NCI-H510A treated with DMSO at 0.1 percent for 48 hours (cell line): ENCODE measurements around the gene HLCS.

Experiments used
- DNase-seq: peaks from one replicate; lab custom pipeline; 2025; lab: John Stamatoyannopoulos, UW

The HLCS gene

DNA sequence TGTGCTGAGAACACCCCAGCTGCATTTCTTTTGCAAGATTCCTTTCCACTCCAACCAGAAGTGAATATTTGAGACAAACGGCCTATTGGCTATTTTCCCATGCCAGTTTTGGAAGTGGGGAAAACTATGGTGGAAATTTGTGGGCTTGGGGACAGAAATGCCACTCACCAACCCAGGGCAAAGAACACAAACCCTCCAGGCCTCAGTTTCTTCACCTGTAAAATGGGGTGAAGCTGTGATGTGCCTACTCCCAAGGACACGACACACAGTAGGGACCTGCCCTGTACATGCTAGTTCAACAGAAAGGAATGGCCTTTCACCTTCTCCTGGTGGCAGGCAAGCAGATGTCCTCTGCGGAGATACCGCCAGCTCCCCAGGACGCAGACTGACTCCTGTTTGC is 221.0 kb downstream of the HLCS start:
- no peak for DNase-seq

DNA sequence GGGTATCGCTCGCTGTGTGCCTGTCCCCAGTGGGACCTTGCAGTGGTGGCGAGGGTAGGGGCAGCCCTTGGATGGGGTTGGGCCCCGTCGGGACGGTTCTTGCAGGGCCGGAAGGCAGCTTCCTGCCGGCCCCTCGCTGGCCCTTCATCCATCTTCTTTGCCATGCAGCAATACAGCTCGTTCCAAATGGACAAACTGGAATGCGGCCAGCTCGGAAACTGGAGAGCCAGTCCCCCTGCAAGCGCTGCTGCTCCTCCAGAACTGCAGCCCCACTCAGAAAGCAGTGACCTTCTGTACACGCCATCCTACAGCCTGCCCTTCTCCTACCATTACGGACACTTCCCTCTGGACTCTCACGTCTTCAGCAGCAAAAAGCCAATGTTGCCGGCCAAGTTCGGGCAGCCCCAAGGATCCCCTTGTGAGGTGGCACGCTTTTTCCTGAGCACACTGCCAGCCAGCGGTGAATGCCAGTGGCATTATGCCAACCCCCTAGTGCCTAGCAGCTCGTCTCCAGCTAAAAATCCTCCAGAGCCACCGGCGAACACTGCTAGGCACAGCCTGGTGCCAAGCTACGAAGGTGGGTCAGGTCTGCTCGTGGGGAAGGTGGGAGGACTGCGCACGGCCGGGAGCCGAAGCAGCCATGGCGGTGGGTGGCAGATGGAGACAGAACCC is 221.8 kb downstream of the HLCS start:
- DNase-seq = no peak

DNA sequence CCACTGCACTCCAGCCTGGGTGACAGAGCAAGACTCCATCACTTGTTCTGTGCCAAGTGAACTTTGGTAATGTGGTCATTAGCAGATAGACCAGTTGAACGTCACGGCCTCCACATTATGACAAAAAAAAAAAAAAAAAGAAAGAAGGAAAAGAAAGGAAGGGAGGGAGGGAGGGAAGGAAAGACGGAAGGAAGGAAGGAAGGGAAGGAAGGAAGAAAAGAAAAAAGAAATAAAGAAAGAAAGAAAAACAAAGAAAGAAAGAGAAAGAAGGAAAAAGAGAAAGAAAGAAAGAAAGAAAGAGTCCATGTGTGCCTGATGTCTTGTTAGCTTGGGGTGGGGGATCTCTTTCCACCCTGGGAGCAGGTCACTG is 222.3 kb downstream of the HLCS start:
- DNase-seq = no peak

DNA sequence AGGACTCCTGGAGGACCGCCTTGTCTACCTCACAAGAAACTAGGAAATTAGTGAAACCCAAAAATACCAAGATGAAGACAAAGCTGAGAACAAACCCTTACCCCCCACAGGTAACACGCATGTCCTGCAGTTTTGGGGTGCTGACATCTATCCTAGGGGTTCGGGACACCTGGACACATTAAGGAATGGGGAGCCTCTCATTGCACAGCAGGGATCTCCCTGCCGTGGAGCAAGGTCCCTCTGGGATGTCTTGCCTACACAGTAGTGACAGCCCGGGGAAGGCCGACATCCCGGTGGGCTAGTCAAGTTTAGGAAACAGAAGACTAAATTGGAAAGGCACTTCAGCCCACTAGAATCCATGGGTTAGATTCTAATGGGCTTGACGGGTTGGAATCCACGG is 223.0 kb downstream of the HLCS start:
- no peak for DNase-seq

DNA sequence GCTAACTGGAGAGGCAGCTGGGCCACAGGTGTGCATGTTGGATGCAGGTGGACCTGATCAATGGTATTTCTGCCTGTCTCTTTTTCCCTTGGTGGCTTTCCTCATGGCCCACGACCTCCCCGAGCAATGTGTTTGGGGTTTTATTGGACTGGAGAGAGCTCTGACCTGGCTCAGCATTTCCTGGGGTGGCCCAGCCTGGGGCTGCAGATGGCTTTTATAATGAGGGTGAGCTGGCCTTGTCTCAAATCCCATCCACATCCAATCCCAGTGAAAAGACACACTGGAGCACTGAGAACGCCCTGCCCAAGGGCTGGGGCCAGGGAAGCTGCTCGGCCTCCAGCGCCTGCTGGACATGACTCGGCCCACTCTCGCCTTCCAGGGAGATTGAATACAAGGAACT is 223.5 kb downstream of the HLCS start:
- no peak for DNase-seq

DNA sequence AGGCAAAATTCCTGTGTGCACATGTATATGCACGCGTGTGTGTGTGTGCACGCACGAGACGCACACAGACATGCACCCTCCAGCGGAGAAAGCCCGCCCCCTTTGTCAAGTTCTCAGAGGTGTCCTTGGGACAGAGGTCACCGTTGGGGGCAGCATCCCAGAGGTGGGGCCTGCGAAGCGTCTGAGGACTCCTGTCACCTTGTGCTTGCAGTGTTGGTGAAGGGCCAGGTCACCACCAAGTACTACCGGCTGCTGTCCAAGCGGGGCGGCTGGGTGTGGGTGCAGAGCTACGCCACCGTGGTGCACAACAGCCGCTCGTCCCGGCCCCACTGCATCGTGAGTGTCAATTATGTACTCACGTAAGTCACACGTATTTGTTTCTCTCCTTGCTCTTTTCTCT is 225.0 kb downstream of the HLCS start:
- no peak for DNase-seq

DNA sequence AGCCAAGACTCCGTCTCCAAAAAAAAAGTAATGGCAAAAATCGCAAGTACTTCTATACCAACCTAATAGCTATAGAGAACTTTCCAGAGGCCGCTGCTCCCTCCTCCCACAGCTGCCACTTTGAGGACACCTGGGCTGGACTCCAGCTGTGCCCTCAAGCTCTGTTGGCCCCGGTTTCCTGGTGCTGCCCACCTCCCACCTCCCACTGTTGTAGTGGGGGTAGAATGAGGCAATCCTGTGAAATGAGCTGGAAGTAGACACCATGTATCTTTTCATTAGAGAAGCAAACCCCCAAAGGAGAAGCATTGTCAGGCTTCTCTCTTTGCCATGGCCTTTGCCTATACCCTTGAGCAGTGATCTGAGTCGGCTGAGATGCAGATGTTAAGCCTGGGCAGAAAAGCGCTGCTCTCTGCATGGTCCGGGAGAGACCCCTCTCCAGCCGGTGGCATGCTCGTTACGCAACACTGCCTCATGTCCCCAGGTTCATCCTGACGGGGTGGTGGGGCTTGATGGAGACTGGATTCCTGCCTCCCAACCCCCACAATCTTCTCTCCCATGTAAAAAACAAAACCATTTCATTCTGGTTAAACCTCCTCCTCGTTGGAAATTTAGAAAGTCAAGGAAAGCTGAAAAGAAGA is 227.9 kb downstream of the HLCS start:
- no peak for DNase-seq

DNA sequence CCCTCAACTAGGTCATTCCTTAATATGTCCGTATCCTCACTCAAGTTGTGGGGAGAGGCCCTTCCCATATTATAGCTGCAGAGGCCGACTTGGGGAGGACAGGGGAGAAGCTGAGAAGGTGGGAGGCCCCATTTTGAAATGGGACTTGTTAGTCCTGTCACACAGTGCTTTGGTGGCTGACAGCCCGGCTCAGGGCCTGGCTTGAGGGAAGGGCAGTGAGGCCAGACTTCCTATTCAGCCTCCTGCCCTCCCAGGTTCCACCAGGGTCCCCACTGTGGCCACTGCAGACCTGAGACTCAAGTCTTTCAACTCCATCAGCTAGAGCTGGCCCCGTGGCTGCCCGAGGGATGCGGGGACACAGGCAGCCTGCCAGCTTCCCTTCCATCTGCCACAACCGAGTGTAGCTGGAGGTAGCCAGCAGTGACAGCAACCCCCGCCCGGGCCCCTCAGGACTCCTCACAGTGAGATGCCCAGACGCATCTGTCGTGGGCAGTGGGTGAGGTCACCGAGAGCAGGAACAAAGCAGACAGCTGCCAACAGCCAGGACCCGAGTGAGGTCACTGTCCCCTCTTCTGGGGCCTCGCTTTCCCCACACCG is 230.6 kb downstream of the HLCS start:
- no peak for DNase-seq

DNA sequence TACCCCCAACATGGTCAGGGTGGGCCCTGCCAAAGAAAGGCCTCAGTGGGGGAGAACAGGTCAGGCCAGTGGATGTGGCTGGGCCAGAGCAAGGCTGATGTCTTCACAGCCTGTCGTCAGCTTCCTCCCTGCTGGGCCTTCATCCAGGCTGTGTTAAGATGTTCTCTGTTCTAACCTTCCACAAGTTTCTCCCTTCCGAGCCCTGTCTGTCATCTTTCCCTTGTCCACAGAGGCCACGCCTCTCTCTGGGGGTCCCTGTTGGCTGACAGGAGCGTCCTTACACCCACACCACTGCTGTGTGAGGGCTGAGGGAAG is 231.3 kb downstream of the HLCS start:
- DNase-seq = no peak

DNA sequence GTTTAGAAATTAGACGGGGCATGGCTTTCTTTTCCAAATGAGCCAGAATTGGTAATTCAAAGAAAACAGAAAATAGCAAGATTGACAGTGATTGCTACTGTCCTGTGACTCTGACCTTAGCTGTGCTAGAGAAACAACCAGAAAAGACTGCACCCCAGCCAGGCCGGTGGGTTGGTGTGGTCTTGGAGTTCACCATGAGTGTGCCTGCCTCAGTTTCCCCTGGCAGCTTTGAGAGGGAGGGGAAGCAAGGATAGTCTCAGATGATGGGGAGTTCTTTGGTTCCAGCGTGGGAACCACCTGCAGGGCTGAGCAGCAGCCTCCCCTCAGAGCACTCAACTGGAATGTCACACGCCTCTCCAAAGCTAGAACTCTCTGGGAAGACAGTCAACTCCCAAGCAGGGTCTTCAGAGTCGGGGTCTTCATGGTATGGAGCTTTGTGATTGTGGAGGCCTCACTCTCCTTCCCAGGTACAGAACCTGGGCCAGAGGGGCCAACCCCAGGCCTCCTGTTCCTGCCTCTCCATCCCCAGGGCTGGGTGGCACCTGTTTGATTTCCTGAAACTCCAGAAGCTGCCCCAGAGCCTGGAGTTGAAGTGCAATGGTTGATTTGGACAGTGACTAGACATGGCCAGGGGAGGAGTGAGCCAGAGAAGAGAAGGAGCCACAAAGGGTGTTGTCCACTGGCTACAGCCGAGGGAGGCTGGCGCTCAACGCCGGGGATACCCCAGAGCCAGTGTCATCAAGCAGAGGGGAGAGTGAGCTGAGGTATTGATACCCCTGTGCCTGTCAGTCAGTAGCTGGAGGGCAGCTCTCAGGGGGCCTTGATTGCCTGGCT is 231.9 kb downstream of the HLCS start:
- no peak for DNase-seq

DNA sequence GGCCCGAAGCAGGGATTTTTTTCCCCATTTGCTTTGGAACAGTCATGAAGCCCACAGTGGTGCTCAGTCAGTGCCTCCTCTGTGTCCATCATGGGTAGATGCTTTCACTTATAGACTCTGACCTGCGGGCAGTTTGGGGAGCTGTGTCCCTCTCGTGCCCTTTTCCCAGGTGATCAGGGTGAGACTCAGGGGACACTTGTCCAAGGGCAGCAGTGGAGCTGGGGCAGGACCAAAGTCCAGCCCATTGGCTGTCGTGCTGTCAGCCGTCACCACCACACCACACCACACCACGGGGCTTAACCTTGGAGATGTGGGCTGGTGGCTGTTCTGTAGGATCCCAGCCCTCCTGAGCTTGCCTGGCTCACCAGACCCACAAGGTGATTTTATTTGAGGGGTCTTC is 232.6 kb downstream of the HLCS start:
- DNase-seq = no peak

DNA sequence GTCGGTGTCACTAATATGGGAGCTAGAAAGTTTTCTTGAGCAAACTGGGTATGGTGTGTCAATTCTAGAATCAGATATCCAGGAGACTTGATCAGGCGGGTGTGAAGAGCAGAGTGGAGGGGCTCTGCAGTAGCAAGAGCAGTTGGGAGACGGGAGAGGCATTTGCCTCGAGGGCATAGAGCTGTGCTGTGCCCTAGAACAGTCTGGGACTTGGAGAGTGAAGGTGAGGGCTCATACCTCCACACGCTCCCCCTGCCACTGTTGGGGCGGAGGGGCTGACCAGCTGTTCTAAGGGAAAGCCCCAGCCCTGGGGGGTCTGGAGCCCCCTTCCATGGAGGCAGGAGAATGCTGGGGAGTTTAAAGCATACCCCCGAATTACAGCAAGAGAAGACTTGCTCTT is 233.7 kb downstream of the HLCS start:
- DNase-seq = no peak

DNA sequence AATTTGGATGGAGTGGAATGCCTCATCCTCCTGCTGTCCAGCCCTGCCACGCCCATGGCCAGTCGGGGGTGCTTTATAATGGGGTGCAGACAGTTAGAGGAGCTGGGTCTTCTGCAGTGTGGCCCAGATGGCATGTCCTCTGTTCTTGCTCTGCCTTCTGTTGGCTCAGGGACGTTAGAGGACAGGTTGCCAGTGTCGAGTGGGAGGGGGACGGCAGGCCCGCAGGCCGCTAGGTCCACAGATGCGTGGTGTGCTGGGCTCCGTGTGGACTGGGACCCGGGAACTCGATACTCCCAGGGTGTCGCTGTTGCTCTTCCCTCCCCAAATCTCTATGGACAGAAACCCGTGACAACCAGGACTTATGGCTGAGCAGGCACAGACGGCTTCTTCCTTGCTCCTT is 234.3 kb downstream of the HLCS start:
- no peak for DNase-seq

DNA sequence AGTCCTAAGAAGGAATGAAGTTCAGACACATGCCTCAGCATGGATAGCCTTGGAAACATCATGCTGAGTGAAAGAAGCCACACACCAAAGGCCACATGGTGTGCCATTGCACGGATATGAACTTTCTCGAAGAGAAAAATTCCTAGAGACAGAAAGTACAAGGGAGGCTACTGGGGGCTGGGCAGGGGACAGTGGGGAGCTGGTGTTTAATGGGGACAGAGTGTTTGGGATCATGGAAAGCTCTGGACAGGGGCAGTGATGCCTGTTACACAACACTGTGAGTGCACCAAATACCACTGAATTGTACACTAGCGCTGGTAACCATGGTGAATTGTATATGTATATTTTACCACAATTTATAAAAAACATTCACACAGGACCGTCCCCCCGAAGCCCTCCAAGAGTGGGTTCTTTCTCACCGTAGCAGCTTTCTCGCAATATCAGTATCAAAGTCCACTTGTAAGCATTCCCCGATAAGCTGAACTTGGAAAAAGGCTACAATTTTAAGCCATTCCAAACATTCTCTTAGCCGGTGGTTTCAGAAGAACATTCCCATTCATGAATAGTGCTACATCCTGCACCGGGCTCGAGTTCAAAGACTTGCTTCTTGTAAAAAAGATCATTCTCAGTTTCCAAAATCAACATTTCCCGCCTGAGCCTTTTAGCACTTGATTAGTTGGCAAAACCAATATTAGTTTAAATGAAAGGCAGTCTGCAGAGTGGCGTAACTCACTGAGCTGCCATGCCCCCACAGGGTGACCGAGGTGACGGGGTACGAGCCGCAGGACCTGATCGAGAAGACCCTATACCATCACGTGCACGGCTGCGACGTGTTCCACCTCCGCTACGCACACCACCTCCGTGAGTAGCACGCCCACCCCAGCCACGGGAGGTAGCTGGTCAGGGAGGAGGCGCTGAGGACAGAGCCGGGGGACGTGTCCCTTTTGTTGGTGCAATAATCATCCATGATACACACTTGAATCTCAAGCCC is 235.9 kb downstream of the HLCS start:
- DNase-seq = no peak

DNA sequence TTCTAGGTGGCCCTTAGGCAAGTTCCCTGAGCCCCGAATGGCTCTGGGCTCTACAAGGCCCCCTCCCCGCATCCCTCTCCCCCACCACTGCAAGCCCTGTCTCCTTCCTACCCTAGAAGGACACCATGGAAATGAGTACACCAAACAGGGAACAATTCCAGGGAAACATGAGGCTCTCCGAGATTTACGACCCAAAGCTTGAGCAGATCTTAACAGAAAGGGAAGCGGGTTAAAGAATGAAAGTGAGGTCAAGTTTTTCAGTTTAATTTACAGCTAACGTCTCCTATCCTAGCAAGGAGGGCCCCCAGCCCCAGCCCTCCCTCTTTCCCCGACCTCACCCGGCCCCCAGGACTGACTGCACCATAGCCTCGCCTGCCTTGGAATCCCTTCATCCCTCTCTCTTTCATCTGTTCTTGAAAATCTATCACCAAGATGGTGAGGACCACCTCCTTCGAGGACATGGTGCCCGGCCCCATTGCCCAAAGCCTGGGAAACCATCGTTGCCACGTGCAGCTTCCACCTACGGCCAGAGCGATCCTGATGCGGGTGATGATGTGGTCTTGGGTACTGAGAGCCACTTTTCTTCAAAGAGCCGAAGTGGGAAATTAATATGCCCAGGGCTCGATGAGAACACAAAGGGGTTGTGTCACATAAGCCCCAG is 237.0 kb downstream of the HLCS start:
- no peak for DNase-seq

DNA sequence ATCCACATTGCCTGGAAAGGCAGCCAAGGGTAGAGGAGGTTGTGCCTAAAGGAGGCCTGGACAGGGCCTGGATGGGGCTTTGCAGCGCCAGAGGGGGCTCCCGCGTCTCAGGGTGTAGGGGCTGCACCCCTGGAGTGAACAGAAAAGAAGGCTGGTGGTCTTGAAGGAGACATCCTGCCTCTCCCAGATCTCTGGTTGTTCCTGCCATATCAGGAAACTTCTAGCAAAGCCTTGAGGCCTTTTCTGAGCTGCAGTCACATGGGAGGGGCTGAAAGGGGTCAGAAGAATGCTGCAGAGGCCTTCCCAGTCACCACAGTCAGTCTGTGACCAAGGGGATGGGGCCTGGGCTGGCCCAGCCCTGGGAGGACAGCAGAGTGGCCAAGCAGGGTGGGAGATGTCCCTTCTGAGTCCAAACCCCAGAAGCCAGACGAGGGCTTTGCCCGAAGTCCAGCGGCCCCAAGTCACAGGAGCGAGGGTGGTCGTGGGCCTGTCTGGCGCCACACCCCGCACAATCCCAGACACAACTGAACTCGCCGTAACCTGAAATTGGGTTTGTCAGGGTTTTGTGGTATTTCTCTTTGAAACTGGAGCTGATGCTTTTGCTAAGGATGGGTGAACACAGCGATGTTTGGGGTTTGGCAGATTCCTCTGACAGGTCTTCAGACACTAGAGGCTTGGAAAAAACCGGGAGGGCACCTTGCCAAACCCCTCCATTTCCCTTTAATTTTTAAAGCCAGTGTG is 237.9 kb downstream of the HLCS start:
- no peak for DNase-seq

DNA sequence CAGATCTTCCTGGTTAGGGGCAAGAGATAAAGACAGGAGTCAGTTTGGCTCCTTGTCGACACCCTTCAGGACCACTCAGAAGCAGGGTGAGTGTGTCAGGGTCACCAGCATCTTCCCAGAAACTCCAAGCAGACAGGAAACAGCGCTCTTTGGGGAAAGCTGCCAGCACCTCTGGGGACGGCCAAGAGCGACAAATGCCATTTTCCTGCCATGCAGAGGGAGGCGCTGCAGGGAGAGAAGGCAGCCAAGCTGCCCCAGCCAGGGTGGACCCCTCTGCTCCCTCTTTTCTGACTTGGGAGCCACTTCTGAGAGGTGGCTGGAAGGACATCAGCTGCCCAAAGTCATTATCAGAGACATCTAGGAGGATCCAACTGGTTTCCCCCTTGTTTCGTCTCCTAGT is 238.6 kb downstream of the HLCS start:
- no peak for DNase-seq

DNA sequence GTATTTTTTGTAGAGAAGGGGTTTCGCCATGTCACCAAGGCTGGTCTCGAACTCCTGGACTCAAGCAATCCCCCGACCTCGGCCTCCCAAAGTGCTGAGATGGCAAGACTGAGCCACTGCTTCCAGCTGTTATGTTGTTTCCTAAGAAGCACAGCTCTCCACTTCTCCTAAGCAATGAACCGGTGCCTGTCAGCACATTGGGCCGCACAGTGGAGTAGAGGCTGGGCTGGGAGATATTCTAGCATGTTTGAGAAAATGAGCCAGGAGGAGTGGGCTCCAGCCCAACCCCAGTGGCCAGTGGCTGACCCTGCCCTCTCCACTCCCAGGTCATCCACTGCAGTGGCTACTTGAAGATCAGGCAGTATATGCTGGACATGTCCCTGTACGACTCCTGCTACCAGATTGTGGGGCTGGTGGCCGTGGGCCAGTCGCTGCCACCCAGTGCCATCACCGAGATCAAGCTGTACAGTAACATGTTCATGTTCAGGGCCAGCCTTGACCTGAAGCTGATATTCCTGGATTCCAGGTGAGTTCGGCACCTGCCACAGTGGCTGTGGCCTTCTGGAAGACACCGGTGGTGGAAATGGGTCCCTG is 240.6 kb downstream of the HLCS start:
- no peak for DNase-seq

DNA sequence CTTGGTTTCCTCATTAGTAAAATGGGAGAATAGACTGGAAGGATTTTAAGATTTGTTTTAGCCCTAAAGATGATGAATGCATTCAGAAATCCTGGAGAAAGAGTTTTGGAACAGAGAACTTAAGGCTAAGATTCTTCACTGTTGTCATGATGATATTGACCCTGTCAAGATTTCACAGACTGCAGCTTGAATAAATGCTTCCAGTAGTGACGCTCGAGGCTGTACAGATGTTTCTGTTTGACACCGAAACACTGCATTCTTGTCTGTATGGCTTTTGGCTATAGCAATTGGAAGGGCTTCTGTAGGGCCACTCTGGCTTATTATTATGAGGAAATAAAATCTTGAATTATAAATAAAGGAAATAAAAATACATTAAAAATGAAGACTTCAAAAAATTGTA is 241.8 kb downstream of the HLCS start:
- DNase-seq = no peak

DNA sequence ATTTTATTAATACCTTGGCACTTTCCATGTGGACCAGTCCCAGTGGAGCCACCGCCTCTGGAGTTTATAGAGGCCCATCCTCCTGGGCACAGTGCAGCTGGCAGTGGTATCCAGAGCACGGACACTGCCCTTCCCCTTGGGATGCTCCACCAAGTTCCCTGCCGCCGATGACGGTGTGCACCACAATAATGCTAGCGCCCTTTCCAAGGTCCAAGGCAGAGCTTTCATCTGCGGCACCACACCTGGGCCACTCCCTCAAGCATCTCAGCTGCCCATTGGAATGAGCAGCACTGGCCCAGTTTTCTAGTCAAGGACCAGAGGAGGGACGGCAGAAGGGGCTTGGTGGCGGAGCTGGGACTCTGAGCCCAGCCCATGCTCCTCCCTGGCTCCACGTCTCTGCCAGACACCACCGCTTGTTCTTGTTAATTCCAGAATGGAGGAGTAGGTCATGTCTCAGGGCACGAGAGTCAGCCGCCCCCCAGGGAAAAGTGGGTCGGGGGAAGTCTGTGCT is 243.0 kb downstream of the HLCS start:
- no peak for DNase-seq
